GDM1 (cell line): Measurements from ENCODE around the gene KCND3.

ENCODE experiments used
- DNase-seq: peaks from one replicate; lab custom pipeline; 2025; lab: John Stamatoyannopoulos, UW

The KCND3 gene

GRCh38 chr1:111958851-111959250 is 30.6 kb downstream of the KCND3 start:
- no peak for DNase-seq

DNA sequence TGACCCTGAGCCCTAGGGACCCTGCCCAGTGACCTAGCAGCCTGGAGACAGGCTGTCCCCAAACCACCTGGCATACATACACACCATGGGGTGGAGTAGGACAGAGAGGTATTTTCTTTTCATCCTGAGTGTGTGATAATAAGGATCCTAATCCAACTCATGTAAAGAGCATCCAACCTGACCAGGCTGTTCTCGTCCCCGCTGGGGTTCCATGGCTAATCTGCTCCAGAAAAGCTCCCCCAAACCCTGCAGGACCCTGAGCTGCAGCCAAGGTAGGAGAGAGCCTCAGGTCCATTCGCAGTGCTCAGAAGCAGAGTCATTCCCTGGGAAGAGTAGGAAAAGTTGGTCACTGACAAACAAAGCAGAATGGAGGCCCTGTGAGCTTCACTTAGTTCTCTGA is 31.4 kb downstream of the KCND3 start:
- DNase-seq: no peak

- DNase-seq: no peak
These were observed 33.2 kb downstream of the KCND3 start for GRCh38 chr1:111956155-111956771.

DNA sequence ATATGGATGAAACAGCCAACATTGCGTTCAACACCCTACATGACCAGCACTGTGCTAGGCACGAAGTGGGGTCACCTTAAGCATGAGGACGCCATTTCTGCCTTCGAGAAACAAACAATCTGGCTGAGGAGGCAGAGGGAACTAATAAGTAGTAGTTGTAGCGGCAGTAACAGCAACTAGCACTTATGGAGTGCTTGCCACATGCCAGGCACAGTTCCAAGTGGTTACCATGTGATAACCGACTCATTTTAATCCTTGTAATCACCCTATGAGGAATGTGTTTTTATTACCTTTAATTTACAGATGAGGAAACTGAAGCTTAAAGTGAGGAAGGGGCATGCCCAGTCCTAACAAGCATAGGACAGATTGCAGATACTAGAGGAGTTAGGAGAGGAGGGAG is 33.7 kb downstream of the KCND3 start:
- DNase-seq: no peak

GRCh38 chr1:111953797-111954196 is 35.7 kb downstream of the KCND3 start:
- DNase-seq: no peak

DNA sequence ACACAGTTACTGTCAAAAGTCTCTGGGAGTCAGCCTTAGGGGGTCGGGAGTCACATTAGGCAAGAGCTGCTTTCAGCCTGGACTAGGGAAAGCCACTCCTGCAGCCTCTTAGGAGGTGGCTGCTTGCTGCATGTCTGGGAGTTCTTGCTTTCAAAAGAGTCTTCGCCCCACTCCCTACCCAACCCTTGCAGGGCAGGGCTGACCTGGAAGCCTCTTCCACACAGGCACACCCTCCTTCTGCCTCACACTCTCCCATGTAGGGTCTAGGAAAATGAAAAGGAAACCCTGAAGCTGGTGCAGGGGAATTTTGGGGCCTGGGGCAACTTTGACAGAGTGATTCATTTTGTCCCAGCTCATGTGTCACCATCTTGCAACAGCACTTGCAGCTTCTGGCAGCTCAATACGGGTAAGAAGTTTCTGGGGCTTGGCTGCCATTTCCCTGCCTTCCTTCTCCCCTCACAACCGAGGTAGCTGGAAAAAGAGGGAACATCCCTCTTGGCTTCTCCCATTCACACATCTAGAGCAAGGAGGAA is 37.3 kb downstream of the KCND3 start:
- no peak for DNase-seq

DNA sequence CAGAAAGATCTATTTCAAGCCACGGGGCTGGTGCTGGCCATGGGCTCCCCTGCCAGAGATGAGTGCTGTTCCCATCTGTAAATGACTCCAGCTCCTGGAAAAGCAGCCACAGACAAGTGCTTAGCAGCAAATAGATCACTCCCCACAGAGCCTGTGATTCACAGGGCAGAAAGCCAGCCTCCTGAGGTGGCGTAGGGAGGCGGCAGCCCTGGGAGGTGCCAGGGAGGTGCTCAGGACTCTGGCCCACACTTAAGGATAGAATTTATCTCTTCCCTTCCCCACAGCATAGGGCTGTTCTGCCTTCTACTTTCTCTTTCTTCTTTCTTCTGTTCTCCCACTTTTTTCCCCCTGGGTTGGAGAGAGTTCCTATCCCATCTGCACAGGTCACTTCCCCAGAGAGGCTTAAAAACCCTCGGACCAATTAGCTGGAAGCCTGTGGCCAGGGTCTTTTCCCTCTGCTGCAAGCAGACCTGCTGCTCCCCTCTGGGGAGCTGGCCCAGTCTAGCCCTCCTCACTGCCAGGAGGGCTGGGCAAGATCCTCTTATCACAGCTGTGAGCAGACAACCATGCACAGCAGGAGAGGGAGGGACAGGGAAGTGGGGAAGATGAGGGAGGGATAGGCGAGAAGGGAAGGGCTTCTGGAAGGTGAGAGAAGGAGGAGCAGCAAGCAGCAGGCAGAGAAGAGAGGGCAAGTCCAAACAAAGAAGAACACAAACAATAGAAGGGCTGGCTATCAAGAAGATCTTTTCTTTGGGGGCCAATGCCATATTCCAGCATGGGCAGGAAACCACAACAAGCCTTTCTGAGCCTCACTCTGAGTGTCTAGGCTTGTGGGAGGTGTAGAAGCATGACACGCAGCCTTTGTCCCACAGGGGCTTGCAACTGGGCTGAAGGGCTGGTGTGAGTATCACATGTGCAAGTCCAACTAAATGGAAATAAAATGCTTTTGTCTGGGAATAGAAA is 41.0 kb downstream of the KCND3 start:
- DNase-seq: no peak

GRCh38 chr1:111943846-111944749 is 45.4 kb downstream of the KCND3 start:
- DNase-seq: no peak

DNA sequence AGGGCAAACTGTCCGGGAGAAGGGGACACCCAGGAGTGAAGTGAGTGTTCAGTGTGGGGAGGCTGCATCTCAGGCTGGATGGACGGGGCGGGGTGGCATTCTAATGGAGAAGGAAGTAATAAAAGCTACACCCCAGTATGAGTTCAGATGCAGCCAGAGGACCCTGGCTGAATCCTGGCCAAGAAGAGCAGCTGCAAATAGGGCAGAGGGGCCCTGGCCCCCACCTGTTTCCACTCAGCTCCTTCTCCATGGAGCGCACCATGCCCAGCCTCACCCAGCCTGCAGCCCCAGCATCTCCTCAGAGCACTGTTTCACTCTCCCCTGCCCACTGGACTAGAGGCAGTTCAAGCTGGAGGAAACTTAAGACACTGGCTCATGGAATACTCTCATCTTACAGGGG is 46.4 kb downstream of the KCND3 start:
- DNase-seq: no peak

DNA sequence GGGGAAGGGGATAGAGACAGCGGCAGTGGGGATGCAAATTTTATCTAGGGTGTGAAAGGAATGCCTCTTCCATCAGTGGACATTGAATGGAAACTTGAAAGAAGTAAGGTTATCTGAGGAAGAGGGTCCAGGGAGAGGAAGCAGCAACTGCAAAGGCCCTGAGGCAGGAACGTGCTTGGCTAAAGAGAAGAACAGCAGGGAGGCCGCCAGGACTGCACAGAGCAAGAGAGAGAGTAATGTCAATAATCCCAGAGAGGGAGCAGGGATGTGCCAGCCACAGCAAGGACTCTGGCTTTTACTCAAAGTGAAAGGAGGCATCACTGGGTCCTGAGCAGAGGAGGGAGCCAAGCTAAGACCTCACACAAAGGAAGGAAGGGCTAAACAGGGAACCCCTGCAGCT is 50.9 kb downstream of the KCND3 start:
- no peak for DNase-seq

DNA sequence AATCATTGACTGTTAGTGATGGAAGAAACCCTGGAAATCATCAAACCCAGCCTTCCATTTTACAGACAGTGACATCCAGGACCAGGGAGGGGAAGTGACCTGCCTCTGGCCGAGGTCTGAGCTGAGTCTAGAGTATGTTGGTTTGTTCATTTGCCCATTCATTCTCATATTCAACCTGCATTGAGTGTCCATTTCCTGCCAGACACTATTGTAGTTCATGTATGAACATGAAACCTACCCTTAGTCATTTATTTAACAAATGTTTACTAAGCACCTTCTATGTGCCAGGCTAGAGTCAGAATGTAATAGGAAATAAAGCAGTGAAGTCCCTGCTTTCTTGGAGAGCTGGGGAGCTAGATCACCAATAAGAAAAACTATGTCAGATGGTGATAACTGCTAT is 51.3 kb downstream of the KCND3 start:
- DNase-seq: no peak

- DNase-seq: no peak
These were observed 52.2 kb downstream of the KCND3 start for GRCh38 chr1:111937147-111937725.

- DNase-seq: no peak
These were observed 55.2 kb downstream of the KCND3 start for GRCh38 chr1:111934106-111934852.

DNA sequence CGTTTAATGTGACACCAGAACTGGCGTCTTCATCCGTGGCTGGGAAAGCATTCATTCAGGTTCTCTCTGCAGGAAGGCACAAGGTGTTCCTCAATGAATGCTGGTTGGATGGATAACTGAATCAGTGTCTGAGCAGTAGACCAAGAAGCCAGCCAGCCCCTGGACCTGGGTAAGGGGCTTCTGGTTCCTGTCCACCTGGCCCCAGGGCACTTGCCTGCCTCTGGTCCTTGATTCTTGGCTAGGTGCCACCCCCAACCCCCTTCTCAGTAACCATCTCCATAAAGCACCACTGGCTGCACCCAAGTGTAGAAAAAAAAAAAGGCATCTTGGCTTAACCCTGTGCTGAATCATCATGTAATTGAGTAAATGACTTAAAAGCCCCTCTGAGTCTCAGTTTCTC is 59.1 kb downstream of the KCND3 start:
- DNase-seq: no peak

GRCh38 chr1:111928531-111928930 is 60.9 kb downstream of the KCND3 start:
- DNase-seq: no peak

GRCh38 chr1:111927652-111928051 is 61.8 kb downstream of the KCND3 start:
- DNase-seq: no peak

DNA sequence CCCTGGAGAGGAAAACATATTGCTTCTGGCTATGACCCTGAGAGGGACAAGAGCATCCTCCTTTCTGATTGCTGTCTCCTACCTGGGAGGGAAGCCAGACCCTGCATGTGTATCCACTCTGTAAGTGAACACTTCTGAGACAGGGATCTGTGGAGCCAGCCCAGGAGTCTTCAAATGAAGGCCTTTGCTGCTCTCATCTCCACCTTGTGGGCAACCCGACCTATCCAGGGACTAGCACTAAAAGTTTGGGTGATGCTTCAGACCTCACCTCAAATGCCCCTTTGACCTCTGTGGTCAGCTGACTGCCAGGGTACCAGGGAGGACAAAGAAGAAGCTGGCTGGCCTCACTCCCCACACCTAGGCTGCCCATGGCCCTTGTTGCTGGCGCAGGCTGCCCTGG is 64.7 kb downstream of the KCND3 start:
- DNase-seq: no peak

GRCh38 chr1:111923766-111924165 is 65.7 kb downstream of the KCND3 start:
- no peak for DNase-seq

GRCh38 chr1:111921948-111922347 is 67.5 kb downstream of the KCND3 start:
- no peak for DNase-seq

- DNase-seq: no peak
These were observed 69.0 kb downstream of the KCND3 start for GRCh38 chr1:111920221-111921024.
